ENCODE data around the gene SPATA33.

DNA sequence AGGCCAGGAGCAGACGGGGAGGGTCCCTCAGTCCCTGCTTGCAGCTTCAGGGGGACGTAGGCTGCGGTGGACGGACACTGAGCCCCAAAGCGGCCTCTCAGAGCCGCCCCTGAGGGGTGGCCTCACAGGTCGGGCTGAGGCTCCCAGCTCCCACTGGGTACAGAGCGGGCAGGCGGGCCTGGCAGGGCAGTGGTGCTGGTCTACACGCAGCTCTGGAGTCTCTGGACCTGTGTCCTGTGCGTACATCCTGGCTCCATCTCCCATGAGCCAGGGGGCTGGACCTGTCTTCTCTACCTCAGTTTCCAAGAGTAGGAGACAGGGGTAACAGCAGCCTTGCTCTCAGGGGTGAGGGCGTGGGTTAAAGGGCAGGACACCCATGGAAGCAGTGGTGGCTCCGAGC, 42.5 kb upstream of the SPATA33 start:
- TF ChIP-seq FOXK2 (IDR thresholded peaks at IDR 0.05) (no peak), TARDBP (IDR thresholded peaks at IDR 0.05) (no peak), FOXA1 (IDR thresholded peaks at IDR 0.05) (no peak), FOXM1 (IDR thresholded peaks at IDR 0.05; ENCODE audit: borderline replicate concordance) (no peak)

All from HEK293T (cell line).